ENCODE measurements around the gene FOLH1.
"Not testable (repeated sequence)": the region's sequence is repeated elsewhere in the genome, so short reads cannot be mapped to it uniquely, and the experiment has no call there.

DNA sequence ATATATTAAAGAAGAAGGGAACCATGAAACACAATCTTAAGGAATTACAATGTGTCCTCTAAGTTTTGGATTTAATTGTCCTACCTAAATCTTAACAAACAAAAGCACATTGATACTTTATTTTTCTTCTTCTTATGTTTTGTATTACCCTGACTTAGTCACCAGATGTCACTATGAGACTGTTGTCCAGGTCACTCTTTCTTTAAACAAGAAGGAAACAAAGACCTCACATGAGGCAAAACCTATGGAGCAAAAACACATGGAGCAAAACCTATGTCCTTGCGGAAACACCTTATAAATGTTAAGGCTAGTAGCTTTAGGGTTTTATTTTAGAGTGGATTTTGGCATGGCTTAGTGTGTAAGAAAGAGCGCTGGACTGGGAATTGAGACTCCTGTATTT is 20.7 kb upstream of the FOLH1 start:
- TF ChIP-seq POLR2A (IDR thresholded peaks at IDR 0.05; ENCODE audit: low read length); GATA1 (IDR thresholded peaks at IDR 0.05; ENCODE audit: low read depth, low read length): not testable (repeated sequence)

Measured in erythroblast (primary cell).